ENCODE results near the gene MAD1L1.

The MAD1L1 gene

DNA sequence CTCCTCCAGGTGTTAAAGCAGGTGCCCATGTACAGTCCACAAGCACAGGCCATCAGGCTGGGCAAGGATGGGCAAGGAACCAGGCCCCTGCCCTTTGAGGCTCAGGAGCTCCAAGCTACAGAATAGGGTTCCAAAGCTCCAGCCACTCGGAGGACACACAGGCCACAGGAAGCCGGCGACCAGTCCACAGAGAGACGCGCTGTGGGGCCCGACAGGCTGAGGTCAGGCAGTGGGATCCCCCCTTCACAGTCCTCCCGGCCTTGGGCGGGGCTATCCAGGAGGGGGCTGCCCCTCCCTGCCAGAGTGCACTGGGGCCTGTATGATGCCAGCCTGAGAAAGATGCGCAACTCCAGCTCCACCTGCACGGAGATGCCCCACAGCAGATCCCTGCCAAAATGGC, 34.0 kb downstream of the MAD1L1 start:
- no peak for DNase-seq

DNA sequence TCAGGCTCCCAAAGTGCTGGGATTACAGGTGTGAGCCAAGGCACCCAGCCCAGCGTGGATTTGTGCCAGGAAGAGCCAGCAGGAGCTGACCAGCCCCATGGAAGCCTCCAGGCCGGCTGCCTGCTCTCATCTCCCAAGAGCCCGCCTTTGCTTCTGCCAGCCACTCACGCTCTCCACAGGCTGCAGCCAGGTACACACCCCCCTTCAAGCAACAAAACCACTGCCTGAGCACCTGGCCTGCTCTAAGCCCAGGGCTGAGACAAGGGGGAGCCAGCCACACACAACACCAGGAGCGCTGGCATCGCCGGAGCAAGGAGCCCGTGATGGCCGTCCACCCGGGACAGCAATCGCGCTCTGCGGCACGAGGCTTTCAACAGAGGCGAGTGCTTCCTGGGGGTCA, 34.5 kb downstream of the MAD1L1 start:
- DNase-seq, result no peak

DNA sequence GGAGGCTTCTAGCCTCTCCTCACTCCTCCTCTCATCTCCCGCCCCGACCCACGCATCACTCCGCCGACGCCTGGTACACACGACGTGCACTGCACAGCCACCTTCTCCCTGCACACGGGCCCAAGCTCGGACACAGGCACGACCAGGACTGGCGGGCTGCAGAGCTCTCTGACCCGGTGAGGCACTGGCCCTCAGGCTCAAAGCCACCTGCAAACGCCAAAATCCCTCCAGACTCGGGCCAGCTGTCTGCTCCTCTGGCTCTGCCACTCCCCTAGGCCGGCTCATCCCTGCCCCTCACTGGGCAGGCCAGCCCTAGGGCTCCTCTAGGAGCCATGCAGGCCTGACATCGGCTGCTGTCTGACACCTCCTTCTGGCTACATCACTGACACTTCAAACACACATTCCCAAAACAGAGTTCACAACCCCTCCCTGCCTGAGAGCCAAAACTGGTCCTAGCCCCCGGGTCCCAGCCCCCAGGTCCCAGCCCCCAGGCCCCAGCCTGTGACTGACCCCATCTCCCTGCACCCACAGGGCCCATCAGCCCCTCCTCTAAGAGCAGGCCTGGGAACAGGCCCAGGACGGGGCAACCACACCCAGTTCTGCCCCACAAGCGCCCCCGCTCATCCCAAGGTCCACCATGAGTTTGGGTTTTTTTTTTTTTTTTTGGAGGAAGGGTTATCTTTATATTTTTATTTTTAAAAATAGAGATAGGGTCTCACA, 35.1 kb downstream of the MAD1L1 start:
- no peak for DNase-seq

DNA sequence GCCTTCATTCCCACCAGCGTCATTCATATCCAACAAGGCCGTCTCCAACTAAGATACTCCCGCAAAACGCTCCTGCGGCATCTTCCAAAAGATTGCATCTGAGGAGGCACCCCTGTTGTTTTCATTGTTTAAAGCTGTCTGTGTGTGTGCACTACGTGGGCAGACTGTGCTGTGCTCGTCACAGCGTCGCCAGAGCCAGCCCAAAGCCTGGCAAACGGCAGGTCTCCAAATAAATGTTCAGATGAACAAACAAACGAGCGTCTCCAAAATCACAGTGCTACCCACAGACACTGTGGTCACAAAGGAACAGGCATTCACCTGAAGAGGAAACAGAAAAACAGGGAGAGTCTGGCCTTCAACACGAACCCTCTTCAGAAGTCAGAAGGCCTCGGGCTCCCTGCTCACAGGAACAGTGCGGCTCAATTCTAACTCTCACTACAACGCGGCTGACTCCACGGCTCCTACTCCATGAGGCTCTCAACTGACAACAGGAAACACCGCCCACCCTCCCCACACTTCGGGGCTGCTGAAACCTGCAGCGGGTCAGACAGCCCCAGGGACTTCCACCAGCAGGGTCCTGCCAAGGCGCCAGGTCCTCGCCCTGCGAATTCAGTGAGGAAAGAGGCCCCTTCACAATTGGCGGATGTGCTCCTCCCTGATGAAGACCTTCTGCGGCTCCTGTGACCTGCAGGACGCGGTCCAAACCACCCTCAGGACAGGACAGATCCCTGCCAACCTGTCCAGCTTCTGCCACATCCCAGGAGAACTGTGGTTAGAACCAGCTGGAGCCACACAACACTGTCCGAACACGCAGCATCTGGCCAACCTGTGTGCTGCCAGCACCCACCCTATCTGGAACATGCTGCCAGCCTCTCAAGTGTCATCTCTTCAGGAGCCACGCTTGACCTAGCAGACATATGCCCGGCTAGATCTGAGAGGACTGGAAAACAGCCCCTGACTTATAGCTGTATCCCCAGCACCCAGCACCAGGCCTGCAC, 36.1 kb downstream of the MAD1L1 start:
- DNase-seq, result no peak

DNA sequence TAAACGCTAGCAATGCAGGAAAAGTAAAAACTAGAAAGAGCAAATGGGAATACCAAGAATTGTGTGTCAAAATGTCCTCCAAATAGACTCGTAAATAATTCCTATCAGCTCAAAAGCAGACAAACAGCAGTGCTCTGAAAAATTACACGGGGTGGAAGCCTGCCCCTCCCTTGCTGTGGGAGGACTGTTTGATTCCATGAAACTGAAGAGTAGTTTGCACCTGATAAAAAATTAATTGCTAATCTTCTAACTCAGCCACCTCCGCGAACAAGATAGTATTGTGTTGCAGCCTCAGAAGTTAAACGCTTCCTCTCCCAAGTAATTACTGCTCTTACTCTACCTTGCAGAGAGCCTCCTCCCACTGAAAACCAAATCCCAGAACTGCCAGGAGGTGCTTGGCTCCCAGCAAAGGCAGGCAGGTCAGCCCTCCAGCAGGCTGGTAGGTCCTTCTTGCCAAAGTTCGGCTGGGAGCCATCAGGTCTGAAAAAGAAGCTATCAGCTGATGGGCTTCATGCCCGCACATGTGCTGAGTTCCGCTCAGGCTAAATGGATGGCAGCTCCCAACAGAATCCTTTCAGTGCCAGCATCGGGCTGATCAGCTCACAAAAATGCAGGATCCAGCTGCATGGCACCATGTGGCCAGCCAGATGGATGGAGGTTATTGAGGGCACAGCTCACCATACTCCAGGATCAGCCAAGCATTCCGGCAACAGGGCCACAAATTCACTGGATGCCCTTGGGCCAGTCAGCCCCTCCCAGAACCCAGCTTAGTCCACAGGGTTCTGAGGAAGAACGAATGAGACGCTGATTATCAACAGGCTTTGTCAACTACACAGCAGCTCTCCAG, 37.1 kb downstream of the MAD1L1 start:
- no peak for DNase-seq

DNA sequence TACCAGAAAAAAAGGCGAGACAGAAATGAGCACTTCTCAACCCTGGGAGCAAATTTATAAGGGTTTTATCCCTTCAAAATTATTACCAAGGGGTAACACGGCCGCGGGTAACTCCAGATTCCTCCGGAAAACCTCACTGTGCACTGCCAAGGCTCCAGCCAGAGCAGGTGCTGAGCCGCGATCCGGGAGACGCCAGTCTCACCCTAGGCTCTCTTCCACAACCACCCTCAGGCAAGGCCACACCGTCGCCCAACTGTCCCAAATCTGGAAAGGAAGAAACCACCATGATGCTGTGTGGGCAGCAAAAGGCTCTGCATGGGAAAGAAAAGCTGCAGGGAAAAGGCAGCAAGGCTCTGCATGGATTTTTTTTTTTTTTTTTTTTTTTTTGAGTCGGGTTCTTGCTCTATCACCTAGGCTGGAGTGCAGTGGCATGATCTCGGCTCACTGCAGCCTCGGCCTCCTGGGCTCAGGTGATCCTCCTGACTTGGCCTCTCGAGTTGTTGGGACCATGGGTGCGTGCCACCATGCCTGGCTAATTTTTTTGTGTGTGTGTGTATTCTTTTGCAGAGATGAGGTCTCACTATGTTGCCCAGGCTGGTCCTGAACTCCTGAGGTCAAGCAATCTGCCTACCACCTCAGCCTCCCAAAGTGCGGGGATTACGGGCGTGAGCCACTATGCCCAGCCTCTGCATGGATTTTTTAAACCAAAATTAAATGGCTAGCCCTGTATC, 39.0 kb downstream of the MAD1L1 start:
- no peak for DNase-seq

DNA sequence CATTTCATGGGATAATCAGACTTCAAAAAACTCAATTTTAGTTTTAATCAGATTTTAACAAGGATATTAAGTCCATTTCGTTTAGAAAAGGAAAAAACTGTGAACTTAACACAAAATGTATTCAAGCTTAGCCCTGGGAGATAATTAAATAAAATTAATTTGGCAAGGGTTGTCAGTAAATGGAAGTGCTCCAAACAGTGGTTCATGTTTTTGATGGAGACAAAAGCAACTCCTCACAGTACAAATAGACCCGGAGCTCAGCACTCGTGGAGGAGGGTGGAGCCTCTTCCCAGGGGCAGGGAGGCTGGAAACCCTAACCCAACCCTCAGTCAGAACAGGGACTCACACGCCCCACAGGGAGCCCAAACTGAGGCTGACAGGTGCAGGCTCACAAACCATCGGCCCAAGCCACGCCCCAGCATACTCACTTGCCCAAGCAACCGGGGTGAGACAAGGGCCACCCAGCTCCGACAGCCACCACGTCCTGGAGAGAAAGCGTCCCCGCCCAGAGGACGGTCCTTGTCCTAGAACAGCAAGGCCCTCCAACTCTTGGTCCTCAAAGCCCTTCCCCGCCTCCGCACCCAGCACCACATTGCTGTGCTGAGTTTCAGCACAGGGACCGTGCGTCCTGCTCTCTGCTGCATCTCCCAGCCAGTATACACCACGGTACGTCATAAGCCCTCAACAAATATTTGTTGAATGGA, 39.8 kb downstream of the MAD1L1 start:
- no peak for DNase-seq

DNA sequence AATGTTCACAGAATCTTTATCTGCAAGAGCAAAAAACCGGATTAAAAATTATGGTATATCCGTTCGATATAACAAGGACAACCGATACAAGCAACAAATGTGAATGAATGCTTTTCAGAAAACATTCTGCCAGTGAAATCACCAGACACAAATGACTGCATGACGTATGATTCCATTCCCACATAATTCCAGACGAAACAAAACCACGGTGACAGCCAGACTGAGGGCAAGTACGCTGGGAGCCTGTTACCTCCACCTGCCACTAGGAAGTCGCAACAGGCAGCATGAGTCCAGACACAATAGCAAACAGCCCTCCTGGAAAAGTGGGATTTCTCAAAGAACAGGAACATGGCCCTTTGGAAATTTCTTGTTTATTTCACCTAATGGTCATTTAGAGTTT, 41.7 kb downstream of the MAD1L1 start:
- no peak for DNase-seq

DNA sequence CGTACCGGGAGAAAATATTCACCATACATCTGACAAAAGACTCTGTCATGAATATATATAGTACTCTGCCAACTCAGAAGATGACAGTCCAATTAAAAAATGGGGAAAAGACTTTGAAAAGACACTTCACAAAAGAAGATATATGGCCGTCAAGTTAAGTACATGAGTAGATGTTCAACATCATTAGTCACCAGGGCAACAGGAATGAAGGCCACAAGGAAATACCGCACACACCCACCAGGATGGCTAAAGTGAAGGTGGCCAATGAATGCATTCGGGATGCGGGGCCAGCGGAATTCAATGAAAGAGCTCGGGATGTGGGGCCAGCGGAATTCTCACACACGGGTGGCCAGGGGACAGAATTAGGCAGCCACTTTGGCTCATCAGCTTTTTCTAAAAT, 42.2 kb downstream of the MAD1L1 start:
- DNase-seq, result no peak

DNA sequence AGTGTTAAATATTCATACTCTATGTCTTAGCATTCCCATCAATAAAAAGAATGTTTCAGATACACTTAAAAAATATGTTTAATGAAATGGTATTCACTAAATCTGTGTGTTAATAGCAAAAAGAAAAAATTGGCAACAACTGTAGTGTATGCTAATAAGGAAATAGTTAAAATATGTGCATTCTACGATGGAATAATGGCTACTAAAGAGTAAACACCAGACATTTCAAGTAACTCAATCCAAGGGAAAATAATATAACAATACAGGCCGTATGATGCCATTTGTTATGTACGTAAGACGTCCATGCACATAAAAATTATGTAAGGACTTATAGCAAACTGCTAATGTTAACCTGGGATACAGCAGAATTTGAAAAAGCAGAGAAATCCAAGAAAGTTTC, 46.6 kb downstream of the MAD1L1 start:
- DNase-seq, result no peak

DNA sequence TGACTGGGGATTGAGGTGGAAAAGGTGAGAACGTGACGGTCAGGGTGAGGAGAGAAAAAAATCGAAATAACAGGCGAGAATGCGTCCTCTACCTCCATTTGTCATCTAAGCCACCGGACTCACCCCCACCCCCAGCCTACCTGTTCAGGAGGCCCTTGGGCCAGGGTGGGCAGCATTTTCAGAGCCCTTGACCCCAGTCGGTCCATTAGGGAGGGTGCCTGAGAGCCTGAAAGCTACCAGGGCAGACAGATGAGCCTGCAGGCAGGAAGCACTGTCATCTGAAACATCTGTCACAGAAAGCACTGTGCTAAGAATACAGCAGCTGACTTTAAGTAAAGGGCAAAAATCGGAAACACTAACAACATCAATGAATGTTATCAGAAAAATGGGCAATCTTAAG, 47.0 kb downstream of the MAD1L1 start:
- no peak for DNase-seq

DNA sequence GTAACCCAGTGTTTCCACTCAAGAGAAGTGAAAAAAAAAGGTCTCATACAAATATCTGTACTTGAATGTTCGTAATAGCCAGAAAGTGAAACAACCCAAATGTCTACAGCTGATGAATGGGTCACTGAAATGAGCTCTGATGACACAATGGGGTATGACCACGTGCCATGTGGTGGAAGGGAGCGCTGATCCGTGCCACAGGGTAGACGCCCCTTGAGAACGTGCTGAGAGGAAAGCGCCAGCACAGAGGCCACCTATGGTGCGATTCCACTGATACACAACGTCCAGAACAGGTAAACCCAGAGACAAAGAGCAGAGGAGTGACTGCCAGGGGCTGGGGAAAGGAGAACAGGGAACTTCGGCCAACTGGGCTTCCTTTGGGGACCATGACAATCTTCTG, 50.3 kb downstream of the MAD1L1 start:
- DNase-seq, result no peak

DNA sequence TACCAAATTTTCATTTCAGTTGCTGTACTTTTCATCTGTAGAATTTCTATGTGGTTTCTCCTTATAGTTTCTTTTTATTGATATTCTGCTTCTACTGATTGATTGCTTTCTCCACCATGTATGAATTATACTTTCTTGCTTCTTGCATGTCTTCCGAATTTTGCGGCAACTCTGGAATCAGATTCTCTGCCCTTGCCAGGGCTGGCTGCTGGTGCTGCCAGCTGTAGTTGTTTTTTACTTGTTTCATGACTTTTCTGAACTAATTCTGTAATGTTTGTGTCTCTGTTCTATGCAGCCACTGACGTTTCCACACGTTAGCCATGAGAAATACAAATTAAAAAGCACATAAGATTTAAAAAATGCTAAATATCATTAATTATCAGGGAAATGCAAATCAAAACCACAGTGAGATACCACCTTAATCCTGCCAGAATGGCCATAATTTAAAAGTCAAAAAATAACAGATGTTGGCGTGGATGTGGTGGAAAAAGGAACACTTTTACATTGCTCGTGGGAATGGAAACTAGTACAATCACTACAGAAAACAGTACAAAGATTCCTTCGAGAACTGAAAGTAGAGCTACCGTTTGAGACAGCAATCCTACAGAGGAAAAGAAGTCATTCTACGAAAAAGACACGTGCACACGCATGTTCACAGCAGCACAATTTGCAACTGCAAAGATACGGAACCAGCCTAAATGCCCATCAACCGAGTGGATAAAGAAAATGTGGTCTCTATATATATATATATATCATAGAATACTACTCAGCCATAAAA, 51.5 kb downstream of the MAD1L1 start:
- DNase-seq, result no peak

DNA sequence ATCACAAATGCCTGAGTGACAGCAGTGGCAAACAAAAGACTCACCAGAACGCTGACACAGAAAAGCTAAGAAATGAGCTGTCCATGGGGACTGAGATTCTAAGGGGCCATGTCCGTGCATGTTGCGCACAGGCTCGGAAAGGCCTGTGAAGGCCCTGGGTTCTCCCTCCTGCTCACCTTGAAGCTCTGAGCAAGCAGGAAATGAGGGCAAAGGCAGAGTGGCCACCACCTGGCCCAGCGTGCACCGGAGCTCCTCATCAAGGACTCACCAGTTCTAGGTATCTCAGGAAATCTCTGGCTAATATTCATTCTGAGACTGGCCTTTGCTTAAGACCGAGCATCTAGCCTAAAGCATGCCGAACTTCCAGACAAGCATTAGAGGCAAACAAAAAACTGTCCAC, 52.7 kb downstream of the MAD1L1 start:
- no peak for DNase-seq

DNA sequence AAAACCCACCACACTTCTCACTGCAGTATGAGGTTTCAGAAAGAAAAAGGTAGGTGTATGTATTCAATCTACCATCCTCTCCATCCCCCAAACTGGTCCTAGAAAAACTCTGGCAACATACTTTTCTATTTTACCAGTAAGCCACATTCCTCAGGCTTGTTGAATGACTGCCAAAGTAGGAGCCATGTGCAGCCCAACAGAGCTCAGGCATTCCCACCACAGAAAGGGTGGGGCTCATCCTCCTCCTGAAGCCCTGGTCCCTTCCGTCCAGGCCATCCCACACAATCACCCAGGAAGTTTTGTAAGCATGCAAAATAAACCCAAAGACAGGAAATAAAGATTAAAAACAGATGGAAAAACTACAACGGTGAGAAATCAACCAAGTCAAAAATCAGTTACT, 57.2 kb downstream of the MAD1L1 start:
- DNase-seq, result peak; percentile 98

DNA sequence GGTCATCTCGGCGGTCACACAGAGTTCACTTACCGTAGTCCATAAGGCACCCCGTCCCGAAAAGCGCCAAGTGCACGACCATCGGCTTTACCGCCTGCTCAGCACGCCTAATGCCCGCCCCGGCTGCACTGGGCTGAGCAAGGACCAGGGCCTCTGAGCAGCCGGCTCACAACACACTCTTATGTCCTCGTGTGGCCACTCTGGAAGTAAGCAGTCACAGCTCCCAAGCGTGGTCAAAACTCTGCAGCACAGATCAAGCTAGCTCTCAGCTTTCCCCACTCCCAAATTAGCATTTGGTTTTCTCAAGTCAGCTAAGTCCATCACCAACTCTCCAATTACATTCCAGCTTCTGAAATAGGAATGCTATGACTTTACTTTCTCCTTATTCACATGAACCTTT, 57.7 kb downstream of the MAD1L1 start:
- DNase-seq, result peak; percentile 78

DNA sequence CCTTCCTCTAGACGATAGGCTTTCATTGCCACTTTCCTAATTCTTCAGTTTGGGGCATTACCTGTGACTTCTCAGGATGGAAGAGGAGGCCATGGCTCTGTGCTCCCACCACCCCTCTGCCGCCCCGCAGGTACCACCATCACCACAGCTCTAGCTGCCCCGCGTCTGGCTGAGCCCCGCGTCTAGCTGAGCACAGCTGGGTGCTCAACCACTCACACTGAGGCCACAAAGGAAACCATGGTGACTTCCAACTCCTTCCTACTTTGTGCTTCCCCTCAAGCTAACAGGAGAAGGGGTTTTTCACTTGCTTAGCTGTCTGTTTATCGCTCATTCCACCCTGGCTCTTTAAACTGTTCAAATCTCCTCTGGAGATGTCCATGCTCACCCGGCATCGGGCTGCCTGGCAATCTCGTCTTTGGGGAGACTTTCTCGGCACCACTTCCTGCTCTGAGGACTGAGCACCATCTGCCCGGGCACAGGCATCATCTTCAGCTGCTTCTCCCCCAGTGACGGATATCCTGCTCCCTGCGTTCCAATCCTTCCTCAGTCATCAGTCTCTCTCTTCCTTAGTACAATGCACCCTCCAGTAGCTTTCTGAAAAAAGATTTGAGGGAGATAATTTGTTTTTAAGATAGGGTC, 59.4 kb downstream of the MAD1L1 start:
- no peak for DNase-seq

DNA sequence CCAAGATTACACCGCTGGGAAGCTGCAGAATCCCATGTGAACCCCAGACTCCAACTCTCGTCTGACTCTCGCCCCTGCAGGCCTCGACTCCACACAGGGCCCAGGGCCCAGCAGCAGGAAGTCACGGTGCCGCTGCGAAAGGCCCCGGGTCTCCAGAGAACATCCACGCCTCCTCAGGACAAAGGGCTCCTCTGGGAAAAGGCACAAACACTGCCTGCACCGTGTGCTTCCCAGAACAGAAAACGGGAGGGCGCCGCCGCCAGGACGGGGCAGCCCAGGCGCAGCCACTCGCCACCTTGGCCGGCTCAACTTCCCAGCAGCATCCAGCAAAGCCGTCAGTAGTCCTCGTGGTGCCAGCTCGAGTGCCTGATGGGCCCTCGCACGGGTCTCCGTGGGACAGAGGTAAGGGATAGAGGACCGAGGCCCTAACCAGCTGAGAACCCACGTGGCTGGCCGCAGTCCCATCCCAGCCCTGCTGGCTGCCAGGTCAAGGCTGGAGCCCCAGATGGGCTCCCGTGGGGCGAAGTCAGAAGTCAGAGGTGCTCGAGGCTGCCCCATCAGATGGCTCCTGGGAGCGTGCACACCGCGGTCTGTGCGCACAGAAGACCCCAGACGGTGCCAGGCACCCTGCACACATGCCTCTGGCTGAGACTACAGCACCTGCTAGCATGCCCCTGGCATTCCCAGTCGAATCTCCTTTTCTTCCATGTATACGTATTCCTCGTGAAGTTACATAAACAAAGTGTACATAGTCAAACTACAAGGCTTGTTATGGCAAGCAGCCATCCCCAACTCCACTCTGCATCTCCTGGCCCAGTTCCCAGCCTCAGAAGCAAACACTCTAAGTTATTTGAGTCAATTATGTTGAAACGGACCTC, 60.2 kb downstream of the MAD1L1 start:
- DNase-seq, result peak; percentile 85

DNA sequence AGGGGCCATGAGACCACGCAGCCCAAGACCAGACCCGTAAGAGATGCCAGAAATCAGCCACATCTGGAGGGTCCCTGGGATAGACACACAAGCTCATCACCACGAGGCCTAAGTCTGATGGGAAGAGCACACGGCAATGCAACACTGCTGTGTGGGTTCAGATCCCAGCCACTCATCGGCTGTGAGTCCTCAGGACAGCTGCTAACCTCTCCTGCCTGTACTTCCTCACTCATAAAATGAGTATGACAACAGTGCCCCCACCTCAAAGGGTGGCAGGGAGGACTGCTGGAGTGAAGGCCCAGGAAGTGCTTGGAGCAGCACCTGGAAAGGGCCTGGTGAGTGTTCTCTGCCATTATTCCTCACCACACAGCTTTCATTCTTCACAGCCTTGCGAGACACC, 60.9 kb downstream of the MAD1L1 start:
- DNase-seq, result no peak
